Measurements from ENCODE around the gene CCNF. TPM values are rescaled to one million over a fixed set of nuclear protein-coding genes. Genes with fewer than 3 reads are reported as not detected.
"Not testable (repeated sequence)": the region's sequence is repeated elsewhere in the genome, so short reads cannot be mapped to it uniquely, and the experiment has no call there.

The CCNF gene, protein sequence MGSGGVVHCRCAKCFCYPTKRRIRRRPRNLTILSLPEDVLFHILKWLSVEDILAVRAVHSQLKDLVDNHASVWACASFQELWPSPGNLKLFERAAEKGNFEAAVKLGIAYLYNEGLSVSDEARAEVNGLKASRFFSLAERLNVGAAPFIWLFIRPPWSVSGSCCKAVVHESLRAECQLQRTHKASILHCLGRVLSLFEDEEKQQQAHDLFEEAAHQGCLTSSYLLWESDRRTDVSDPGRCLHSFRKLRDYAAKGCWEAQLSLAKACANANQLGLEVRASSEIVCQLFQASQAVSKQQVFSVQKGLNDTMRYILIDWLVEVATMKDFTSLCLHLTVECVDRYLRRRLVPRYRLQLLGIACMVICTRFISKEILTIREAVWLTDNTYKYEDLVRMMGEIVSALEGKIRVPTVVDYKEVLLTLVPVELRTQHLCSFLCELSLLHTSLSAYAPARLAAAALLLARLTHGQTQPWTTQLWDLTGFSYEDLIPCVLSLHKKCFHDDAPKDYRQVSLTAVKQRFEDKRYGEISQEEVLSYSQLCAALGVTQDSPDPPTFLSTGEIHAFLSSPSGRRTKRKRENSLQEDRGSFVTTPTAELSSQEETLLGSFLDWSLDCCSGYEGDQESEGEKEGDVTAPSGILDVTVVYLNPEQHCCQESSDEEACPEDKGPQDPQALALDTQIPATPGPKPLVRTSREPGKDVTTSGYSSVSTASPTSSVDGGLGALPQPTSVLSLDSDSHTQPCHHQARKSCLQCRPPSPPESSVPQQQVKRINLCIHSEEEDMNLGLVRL
- 12.9 and 14.5 TPM in 2 replicates for total RNA-seq (2014; rRNA removed; shearing (Covaris generic))
- polyA plus RNA-seq (2015; cell fraction: cytosol; rRNA removed) = 13.6 and 14.9 TPM in 2 replicates
- 20.5 and 26.2 TPM in 2 replicates for polyA plus RNA-seq (2015; cell fraction: nucleus; rRNA removed)

DNA sequence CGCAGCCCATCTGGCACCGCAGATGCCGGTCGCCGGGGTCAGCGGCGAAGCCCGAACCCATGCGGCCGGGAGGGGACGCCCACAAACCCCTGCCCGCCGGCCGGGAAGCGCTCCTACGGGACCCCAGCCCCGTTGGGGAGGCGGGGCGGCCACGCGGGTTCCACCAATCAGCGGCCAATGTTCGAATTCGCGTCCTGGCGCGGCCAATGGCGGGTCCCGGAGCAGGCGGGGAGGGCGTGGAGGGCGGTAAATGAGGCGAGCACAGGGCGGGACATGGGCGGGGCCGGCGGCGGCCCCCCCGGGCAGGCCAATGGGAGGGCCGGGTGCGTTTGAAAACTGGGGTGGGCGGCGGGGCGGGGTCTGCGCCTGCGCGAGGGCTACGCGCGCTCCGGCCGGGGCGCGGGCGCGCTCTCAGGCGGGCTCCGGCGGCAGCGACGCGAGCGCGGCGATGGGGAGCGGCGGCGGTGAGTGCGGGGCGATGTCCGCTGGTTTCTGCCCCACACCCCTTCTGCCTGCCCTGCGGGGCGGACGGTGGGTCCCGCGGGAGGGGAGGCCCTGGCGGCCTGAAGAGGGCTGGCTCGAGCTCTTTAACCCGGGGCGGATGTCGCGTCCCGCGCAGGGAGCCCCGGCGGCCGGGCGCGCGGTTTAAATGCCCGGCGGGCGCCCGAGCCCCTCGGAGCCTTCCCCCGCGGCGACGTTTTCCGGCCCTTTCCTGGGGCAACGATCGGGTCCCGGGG lies at the start of gene CCNF:
Gene CCNF, plus strand, starts transcription at position 414 of the 737 bp plus-strand sequence. Its CDS starts 35 bp downstream, at position 449.
- peak; percentile 92 for DNase-seq (ENCODE audit: low read depth, low spot score)
- in situ Hi-C loops (cut with HindIII; ENCODE audit: low pct_unique_long_range_greater_than_20kb, low sequenced_read_pairs) = no loop called here

DNA sequence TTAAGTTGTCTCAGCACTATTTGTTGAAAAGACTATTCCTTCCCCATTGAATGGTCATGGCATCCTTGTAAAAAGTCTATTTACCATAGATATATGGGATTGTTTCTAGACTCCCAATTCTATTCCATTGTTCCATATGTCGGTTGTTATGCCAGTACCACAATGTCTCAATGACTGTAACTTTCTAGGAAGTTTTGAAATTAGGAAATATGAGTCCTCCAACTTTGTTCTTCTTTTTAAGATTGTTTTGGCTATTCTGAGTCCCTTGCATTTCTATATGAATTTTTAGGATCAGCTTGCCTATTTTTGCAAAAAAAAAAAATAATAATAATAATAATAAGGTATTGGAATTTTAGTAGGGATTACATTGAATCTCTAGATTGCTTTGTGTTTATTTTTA lies 45.7 kb upstream of the CCNF start:
- no peak for DNase-seq (ENCODE audit: low read depth, low spot score)
- in situ Hi-C loops (cut with HindIII; ENCODE audit: low pct_unique_long_range_greater_than_20kb, low sequenced_read_pairs) = no loop called here

DNA sequence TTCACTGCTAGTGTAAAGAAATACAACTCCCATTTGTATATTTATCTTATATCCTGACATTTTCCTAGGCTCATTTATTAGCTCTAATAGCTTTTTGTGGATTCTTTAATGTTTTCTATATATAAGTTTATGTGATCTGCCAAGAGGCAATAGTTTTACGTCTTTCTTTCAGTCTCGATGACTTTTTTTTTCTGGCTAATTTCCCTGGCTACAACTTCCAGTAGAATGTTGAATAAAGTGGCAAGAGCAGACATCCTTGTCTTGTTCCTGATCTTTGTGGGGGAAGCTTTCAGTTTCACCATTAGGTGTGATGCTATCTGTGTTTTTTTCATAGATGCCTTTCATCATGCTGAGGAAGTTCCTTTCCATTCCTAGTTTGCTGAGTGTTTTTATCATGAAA lies 44.8 kb upstream of the CCNF start:
- no peak for DNase-seq (ENCODE audit: low read depth, low spot score)
- in situ Hi-C loops (cut with HindIII; ENCODE audit: low pct_unique_long_range_greater_than_20kb, low sequenced_read_pairs) = no loop called here

DNA sequence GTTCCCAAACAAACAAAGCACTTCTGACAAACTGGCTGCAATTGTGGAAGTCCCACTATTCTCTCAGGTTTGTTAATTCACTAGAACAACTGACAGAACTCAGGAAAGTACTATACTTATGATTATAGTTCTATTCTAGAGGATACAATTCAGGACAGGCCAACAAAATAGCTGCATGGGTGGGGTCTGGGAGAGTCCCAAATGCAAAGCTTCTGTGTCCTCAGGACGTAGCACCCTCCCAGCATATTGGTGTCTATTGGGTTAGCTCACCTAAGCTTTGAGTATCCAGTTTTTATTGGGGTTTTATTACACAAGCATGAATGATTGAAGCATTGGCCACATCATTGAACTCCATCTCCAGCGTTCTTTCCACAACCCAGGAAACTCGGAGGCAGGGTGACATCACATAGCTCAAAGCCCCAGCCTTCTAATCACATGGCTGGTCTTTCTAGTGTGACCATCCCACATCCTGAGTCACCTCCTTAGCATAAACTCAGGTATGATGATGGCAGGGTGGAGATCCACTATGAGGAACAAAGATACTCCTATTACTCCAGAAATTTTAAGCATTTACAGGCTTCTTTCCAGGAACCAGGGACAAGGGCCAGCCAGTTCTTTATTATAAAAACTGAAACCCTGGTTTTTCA lies 43.9 kb upstream of the CCNF start:
- in situ Hi-C loops (cut with HindIII; ENCODE audit: low pct_unique_long_range_greater_than_20kb, low sequenced_read_pairs) = no loop called here
- peak; percentile 21 for DNase-seq (ENCODE audit: low read depth, low spot score)

DNA sequence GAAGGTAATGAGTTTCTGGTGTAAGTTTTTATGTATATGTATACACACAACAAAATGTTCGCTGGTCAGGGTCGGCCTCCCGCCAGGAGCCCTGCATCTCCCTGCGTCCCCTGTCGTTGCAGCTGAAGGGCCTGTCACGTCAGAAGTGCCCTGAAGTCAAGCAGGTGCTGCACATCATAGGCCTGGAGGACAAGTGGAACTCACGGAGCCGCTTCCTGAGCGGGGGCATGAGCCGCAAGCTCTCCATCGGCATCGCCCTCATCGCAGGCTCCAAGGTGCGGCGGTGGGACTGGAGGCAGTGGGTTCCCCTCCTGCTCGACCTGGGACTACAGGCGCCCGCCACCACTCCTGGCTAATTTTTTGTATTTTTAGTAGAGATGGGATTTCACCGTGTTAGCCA lies 43.3 kb upstream of the CCNF start:
- DNase-seq (ENCODE audit: low read depth, low spot score); in situ Hi-C loops (cut with HindIII; ENCODE audit: low pct_unique_long_range_greater_than_20kb, low sequenced_read_pairs): not testable (repeated sequence)

DNA sequence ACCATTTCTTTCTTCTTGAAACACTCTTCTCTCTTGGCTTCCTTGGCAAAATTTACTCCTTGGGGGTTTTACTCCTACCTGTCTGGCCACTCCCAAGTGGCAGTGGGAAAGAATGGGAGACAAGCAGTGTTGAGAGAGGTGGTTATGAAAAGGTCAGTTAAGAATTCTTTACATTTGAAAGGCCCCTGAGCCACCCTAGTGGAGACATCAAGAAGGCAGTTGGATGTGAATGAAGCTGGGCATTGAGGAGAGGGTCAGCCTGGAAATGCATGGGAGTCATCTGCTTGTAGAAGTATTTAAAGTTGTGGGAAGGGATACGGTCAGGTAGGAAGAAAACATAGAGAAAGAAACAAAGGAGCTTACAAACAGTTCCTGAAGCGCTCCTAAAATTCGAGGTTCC lies 42.3 kb upstream of the CCNF start:
- DNase-seq (ENCODE audit: low read depth, low spot score) = peak; percentile 45
- in situ Hi-C loops (cut with HindIII; ENCODE audit: low pct_unique_long_range_greater_than_20kb, low sequenced_read_pairs) = no loop called here

DNA sequence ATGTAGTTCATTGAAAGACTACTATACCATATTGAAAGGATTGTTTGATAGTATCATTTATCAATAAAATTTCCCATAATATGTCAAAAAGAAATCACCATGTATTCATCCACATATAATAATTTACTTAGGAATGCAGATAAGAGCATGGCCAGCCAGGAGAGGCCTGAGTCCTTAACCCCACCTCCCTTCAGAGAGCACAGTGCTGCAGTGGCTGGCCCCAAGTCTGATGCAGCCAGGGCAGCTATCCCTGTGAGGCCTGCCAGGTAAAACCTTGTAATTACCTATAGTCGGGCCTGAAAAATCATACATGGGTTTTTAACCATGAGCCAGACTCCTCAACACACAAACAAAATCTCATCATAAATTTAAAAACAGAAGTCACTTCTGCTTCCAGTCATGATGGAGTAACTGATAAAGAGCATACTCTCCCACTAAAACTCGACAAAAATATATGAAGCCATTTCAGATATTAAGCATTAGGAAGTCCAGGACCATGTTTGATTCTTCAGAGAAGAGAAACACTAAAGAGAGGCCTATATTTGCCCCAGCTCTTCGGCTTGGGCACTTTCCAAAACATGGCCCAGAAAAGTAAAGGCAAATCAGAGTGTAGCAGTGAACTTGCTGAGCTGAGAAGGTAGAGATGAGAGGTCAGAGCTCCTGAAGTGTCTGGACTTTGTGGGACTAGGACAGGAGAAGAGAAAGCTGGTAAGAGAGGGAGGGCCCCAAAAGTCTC lies 40.9 kb upstream of the CCNF start:
- DNase-seq (ENCODE audit: low read depth, low spot score) = no peak
- in situ Hi-C loops (cut with HindIII; ENCODE audit: low pct_unique_long_range_greater_than_20kb, low sequenced_read_pairs) = no loop called here

DNA sequence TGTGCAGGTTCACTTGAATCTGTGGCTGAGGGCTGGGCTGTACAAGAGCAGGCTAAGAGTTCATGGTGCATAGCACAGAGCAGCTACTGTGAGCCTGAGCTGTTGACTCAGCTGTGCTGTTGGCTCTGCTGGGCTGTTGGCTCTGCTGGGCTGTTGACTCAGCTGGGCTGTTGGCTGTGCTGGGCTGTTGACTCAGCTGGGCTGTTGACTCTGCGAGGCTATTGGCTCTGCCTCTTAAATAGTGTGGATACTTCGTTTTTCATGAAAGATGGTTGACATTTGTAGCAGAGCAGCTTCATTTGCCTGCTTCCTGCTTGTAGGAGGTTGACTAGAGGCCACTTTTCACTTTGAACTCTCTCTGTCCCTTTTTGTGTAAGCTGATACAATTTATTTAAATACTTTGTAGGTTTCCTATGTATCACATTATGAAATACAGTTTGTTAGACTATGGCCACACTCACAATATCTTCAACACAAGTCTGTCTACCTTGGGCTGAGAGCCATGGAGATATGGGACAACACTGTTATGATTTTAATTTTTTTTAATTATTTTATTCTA lies 40.3 kb upstream of the CCNF start:
- DNase-seq (ENCODE audit: low read depth, low spot score) = no peak
- in situ Hi-C loops (cut with HindIII; ENCODE audit: low pct_unique_long_range_greater_than_20kb, low sequenced_read_pairs) = no loop called here

DNA sequence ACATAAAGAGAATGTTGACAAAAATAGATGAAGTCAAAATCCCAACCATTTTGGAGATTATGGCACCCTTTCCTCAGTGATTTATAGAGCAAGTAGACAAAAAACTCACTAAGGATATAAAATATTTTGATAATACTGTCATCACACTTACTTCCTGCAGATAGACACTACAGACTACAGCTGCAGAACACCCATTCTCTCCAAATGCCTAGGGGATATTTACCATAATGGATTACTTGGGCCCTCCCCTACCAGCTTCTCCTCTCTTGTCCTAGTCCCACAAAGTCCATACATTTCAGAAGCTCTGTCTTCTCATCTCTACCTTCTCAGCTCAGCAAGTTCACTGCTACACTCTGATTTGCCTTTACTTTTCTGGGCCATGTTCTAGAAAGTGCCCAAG lies 37.2 kb upstream of the CCNF start:
- in situ Hi-C loops (cut with HindIII; ENCODE audit: low pct_unique_long_range_greater_than_20kb, low sequenced_read_pairs) = no loop called here
- DNase-seq (ENCODE audit: low read depth, low spot score) = no peak

GRCh38 chr16:2398520-2398919 lies 30.7 kb upstream of the CCNF start:
- in situ Hi-C loops (cut with HindIII; ENCODE audit: low pct_unique_long_range_greater_than_20kb, low sequenced_read_pairs) = no loop called here
- no peak for DNase-seq (ENCODE audit: low read depth, low spot score)

- in situ Hi-C loops (cut with HindIII; ENCODE audit: low pct_unique_long_range_greater_than_20kb, low sequenced_read_pairs) = no loop called here
- no peak for DNase-seq (ENCODE audit: low read depth, low spot score)
These were observed 25.1 kb upstream of the CCNF start for GRCh38 chr16:2404099-2404498.

- in situ Hi-C loops (cut with HindIII; ENCODE audit: low pct_unique_long_range_greater_than_20kb, low sequenced_read_pairs) = no loop called here
These were observed 14.2 kb upstream of the CCNF start for GRCh38 chr16:2415085-2415484.

GRCh38 chr16:2420035-2420434 lies 9.2 kb upstream of the CCNF start:
- in situ Hi-C loops (cut with HindIII; ENCODE audit: low pct_unique_long_range_greater_than_20kb, low sequenced_read_pairs) = no loop called here

More at GRCh38 chr16:2415085-2415484, 14.2 kb upstream of the CCNF start:
- no peak for DNase-seq (ENCODE audit: low read depth, low spot score)

GRCh38 chr16:2422123-2422867 lies 7.0 kb upstream of the CCNF start:
- DNase-seq (ENCODE audit: low read depth, low spot score) = no peak
- in situ Hi-C loops (cut with HindIII; ENCODE audit: low pct_unique_long_range_greater_than_20kb, low sequenced_read_pairs) = no loop called here

More at GRCh38 chr16:2420035-2420434, 9.2 kb upstream of the CCNF start:
- DNase-seq (ENCODE audit: low read depth, low spot score) = no peak

DNA sequence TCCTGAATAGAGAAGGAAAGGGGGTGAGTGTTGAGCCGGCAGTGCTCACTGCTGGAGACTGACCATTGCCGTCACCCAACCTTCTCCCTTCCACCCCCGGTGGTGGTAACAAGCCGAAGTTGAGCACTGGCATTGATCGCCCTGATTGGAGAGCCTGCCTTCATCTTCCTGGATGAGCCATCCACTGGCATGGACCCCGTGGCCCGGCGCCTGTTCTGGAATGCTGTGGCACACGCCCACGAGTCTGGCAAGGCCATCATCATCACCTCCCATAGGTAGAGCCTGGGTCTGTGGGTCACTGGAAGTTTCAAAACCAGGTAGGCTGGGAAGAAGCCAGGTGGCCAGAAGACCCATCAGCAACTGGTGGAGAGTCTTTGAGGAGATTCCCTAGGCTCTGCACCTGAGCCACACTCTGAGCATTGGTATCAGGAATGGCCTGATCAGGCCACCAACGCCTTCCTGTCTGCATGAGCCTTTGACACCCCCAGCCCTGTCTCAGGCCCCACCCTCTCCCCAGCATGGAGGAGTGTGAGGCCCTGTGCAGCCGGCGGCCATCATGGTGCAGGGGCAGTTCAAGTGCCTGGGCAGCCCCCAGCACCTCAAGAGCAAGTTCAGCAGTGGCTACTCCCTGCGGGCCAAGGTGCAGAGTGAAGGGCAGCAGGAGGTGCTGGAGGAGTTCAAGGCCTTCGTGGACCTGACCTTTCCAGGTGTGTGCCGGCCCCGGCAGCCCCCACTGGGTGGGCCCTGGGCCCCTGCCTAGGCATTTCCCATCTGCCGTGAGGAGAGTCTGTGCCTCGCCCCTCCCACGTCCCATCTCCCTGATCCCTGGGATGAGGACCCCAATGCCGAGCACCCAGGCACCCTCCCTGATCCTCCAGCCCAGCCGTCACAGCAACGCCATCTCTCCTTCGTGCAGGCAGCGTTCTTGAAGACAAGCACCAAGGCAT lies 4.9 kb upstream of the CCNF start:
- no peak for DNase-seq (ENCODE audit: low read depth, low spot score)
- in situ Hi-C loops (cut with HindIII; ENCODE audit: low pct_unique_long_range_greater_than_20kb, low sequenced_read_pairs) = no loop called here
